ENCODE data around the gene ELFN2.

GRCh38 chr22:37377927-37378326 is 49.4 kb downstream of the ELFN2 start:
- TF ChIP-seq CTCF (IDR thresholded peaks at IDR 0.05; ENCODE audit: poor library complexity) (no peak), EZH2 (IDR thresholded peaks at IDR 0.05; ENCODE audit: borderline replicate concordance) (no peak)
